Left lung (tissue), 10 donors: ENCODE results near the gene AOPEP. TPM values are rescaled to one million over a fixed set of nuclear protein-coding genes. Genes with fewer than 3 reads are reported as not detected.
"Not testable (repeated sequence)": the region's sequence is repeated elsewhere in the genome, so short reads cannot be mapped to it uniquely, and the experiment has no call there.

Source experiments
- ATAC-seq: fragments of 200-7000 bp; cut with Tn5 transposase; one replicate; pipeline ENCODE4 v1.9.1; 2020; ENCODE audit warnings: moderate library complexity
- DNase-seq, 4 donors: peaks; one replicate each; pipeline ENCODE4 v3.0.0-alpha.2; 2013 to 2020
- H3K27ac ChIP-seq, 2 donors: fragments of 200-600 bp; sonication (generic) in 1 of 2; one replicate each; pipeline versions ENCODE4 v1.5.0 to v1.8.0; 2020 to 2021
- H3K27me3 ChIP-seq, 2 donors: fragments of 200-600 bp; sonication (generic) in 1 of 2; one replicate each; pipeline versions ENCODE4 v1.5.0 to v1.8.0; 2020 to 2021
- H3K36me3 ChIP-seq, 2 donors: fragments of 200-600 bp; sonication (generic) in 1 of 2; one replicate each; pipeline versions ENCODE4 v1.5.0 to v1.8.0; 2020 to 2021
- H3K4me1 ChIP-seq, 2 donors: fragments of 200-600 bp; one replicate each; pipeline ENCODE4 v1.8.0; 2021
- H3K4me3 ChIP-seq, 2 donors: fragments of 200-600 bp; sonication (generic) in 1 of 2; one replicate each; pipeline versions ENCODE4 v1.5.0 to v1.8.0; 2020 to 2021; ENCODE audit warnings: mild to moderate bottlenecking in 1 of 2
- H3K9me3 ChIP-seq, 2 donors: fragments of 200-600 bp; sonication (generic) in 1 of 2; one replicate each; pipeline versions ENCODE4 v1.5.0 to v1.8.0; 2020 to 2021
- intact Hi-C, 2 donors: fragments of 100-400 bp; cut with DNase I; formaldehyde crosslinking; loops; one replicate each; pipeline versions ENCODE4 v1.11.2 to v1.14.2; 2022
- polyA plus RNA-seq, 6 donors: library from polyadenylated mRNA; unstranded; fragments of 120-200 nt; gene quantifications; one replicate each; pipeline ENCODE4 v1.2.1, GENCODE V29; 2013; ENCODE audit not compliant: insufficient read length in 6 of 6
- total RNA-seq, 2 donors: library from RNA; stranded (reverse); fragmentation: NEBNext Ultra II Directional; extraction: Animal tissue kit (Norgen Biotek cat#: 25700); gene quantifications; one replicate each; pipeline ENCODE4 v1.2.1, GENCODE V29; 2021
- TF ChIP-seq, protein P1 (sequence below), 2 donors: fragments of 200-600 bp; sonication (generic) in 1 of 2; IDR thresholded peaks; one replicate each; pipeline versions ENCODE4 v1.5.0 to v1.8.0; 2021; ENCODE audit warnings: antibody characterized with exemption in 2 of 2
- donor health status: DM: no; HTN: yes; CAD: no.
- donor health status: DM: no; HTN: no; CAD: no.

The AOPEP gene
- total and polyA plus RNA-seq, 8 donors: 32.5 to 83.2 (median 39.9) TPM

DNA sequence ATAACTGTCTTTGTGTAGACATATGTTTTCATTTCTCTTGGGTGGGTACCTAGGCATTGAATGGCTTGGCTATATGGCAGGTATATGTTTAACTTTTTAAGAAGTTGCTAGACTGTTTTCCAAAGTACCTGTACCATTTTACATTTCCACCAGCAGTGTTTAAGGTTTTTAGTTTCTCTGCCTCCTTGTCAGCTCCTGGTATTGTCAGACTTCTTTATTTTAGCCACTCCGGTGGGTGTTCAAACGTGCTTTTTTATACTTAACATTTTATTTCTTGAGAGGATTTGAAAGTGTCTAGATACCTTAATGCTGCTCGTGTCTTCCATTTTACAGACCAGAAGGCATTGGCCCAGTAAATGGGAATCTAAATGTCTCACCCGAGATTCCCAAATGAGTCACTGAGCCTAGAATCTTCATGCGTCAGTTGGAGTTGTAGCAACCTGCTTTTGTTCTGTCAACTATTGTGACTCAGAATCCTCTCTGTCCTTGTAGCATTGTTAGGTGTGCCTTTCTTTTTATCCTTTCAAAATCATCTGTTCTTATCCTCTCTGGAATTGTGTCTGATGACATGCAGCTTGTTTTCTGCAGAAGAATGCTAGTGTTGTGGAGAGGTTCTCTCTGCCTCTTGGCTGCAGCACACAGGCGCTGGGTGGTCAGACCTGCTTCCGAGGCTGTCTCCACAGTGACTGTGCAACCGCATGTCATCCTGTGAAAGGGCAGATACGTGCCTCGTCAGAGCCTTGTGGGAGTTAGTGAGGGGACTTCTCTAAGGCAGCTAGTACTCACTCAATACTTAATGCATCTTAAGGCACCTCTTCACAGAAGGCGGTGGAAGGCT, 291.8 kb downstream of the AOPEP start:
- Histone ChIP-seq H3K9me3 (no peaks in the 10 kb centered on the region), H3K4me1 (peaks cover 15 to 36% of the 10 kb centered on the region in 2 donors), H3K27ac (peak overlapping the region; percentile 71 to 76), H3K27me3 (no peaks in the 10 kb centered on the region), H3K4me3 (no peak overlapping the region), H3K36me3 (peaks cover 0 to 26% of the 10 kb centered on the region in 2 donors)
- TF ChIP-seq, protein P1, sequence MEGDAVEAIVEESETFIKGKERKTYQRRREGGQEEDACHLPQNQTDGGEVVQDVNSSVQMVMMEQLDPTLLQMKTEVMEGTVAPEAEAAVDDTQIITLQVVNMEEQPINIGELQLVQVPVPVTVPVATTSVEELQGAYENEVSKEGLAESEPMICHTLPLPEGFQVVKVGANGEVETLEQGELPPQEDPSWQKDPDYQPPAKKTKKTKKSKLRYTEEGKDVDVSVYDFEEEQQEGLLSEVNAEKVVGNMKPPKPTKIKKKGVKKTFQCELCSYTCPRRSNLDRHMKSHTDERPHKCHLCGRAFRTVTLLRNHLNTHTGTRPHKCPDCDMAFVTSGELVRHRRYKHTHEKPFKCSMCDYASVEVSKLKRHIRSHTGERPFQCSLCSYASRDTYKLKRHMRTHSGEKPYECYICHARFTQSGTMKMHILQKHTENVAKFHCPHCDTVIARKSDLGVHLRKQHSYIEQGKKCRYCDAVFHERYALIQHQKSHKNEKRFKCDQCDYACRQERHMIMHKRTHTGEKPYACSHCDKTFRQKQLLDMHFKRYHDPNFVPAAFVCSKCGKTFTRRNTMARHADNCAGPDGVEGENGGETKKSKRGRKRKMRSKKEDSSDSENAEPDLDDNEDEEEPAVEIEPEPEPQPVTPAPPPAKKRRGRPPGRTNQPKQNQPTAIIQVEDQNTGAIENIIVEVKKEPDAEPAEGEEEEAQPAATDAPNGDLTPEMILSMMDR (IDR thresholded peaks at IDR 0.05): no peak
- intact Hi-C loops: no loop called here
- DNase-seq: peak in 3 of 4 donors; percentile 55 to 86 (median 72)
- peak; percentile 74 for ATAC-seq

DNA sequence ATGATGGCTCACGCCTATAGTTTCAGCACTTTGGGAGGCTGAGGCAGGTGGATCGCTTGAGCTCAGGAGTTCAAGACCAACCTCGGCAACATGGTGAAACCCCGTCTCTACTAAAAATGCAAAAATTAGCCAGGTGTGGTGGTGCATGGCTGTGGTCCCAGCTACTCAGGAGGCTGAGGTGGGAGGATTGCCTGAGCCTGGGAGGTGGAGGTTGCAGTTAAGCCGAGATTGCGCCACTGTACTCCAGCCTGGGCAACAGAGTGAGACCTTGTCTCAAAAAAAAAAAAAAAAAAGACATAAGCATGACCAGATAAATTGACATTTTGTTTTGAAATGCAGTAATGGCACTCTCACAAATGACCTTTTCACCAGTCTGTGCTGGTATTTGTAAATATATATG, 294.1 kb downstream of the AOPEP start:
- DNase-seq, H3K27me3 ChIP-seq, H3K9me3 ChIP-seq, ATAC-seq, intact Hi-C loops, H3K4me3 ChIP-seq, H3K27ac ChIP-seq: not testable (repeated sequence)
- H3K4me1 ChIP-seq: peaks cover 36 to 53% of the 10 kb centered on the region in 2 donors
- H3K36me3 ChIP-seq: peaks cover 0 to 25% of the 10 kb centered on the region in 2 donors

DNA sequence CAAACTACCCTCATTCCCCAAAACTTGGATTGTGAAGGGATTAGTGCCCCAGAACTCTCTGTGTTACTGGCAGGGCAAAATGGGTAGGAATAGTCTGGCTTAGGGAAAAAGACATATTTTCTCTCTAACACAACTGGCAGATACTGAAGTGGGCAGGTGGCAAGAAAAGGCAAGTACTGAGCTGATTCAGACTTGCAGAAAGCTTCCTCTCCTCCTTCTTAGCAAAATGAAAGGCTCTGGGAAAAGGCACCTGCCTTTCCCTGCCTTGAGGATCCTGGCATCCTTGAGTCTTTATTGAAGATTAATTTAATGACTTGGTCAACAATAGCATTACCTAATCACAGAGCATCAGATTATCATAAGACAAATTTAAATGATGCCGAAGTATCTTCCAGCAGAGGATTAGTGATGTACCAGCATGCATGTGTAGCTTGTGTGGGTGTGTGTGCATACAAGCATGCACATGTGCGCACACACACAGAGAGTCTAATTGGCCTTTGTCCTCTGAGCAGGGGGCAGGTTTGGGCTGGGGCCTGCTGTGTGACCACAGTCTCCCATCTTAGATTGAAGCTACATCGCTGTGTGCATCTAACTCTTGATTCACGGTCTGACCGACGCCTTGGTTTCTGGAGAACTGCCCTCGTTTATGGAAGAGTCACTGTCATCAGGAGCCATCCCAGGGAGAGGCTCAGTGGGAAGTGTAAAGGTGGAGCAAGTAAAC, 294.8 kb downstream of the AOPEP start:
- TF ChIP-seq, protein P1 (IDR thresholded peaks at IDR 0.05): no peak
- Histone ChIP-seq H3K4me3 (no peak overlapping the region), H3K27ac (no peak overlapping the region), H3K9me3 (no peaks in the 10 kb centered on the region), H3K4me1 (peaks cover 36 to 59% of the 10 kb centered on the region in 2 donors), H3K27me3 (no peaks in the 10 kb centered on the region), H3K36me3 (peaks cover 0 to 18% of the 10 kb centered on the region in 2 donors)
- ATAC-seq (no peak), DNase-seq (no peak)
- intact Hi-C loops: no loop called here

DNA sequence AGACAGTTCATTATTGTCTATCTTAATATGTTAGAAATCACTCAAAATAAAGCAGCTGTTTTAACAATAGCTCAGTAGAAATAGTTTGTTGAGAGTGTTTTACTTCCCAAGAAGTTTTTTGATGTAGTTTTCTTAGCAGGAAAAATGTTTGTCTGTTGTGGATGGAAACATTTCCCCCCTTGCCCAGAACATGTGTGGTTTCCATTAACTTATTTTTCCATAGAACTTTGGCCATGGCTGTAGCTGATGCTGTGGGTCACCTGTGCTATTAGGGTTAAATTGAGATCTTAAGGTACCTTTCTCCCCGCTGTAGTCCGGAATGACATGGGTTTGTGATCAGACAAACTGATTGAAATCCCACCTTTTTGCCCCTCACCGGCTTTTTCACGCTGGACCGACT, 296.2 kb downstream of the AOPEP start:
- Histone ChIP-seq H3K4me3 (no peak overlapping the region), H3K27me3 (no peaks in the 10 kb centered on the region), H3K27ac (peak overlapping the region; percentile 42 to 76), H3K4me1 (peaks cover 39 to 69% of the 10 kb centered on the region in 2 donors), H3K9me3 (no peaks in the 10 kb centered on the region), H3K36me3 (peaks cover 0 to 10% of the 10 kb centered on the region in 2 donors)
- intact Hi-C loops: no loop called here
- DNase-seq: no peak
- ATAC-seq: no peak
- TF ChIP-seq, protein P1 (IDR thresholded peaks at IDR 0.05): no peak

DNA sequence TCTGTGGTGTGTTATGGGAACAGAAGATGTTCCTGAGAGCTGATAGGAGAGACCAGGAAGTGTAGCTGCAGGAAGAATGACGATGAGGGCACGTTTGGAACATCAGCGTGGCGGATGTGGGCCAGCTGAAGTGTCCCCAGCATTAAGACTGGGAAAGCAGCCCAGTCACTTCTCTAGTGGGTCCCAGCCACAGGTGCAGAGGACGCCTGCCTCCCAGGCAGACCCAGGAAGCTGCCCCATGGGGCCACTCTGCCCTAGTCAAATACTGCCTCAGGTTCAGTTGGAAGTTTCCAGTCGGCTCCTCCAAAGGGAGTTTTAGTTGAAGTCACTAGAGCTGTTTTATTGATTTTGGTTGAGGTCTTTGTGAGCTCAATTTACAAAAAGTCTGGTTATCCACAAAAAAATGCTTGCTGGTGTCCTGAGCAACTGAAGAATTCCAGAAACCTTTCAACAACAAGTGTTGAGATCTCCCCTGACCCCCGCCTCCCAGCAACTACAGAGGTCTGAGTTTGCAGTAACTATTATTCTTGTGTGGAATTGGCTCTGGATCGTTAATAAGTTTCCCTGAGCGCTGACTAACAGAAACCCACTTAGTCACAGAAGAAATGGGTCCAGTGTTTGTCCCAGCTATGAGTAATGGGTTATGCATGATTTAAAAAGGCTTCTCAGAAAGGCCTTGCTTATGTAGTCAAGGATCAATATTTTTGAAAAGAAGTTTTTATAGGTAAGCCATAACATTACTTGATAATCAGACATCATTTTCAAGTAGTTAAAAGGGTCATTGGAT, 296.9 kb downstream of the AOPEP start:
- Histone ChIP-seq H3K4me1 (peaks cover 36 to 70% of the 10 kb centered on the region in 2 donors), H3K27me3 (no peaks in the 10 kb centered on the region), H3K36me3 (peaks cover 0 to 10% of the 10 kb centered on the region in 2 donors), H3K9me3 (no peaks in the 10 kb centered on the region), H3K4me3 (no peak overlapping the region), H3K27ac (peak overlapping the region; percentile 24 to 76)
- TF ChIP-seq, protein P1 (IDR thresholded peaks at IDR 0.05): no peak
- intact Hi-C loops: no loop called here
- DNase-seq: peak in 1 of 4 donors; percentile 57
- peak; percentile 51 for ATAC-seq
